ENCODE results near the gene SNORC.

- TF ChIP-seq CTCF (IDR thresholded peaks at IDR 0.05 in 8 of 11, conservative IDR thresholded peaks at IDR 0.05 in 3 of 11) (no peak), POLR2A (IDR thresholded peaks at IDR 0.05) (no peak), POLR2AphosphoS5 (IDR thresholded peaks at IDR 0.05) (no peak)
Measured at GRCh38 chr2:232894251-232894650, 24.2 kb downstream of the SNORC start.
